ENCODE measurements around the gene SIGLEC15. TPM values are rescaled to one million over a fixed set of nuclear protein-coding genes. Genes with fewer than 3 reads are reported as not detected.

Gene SIGLEC15
- total RNA-seq, 1 experiment from 2014 or later, result not detected

DNA sequence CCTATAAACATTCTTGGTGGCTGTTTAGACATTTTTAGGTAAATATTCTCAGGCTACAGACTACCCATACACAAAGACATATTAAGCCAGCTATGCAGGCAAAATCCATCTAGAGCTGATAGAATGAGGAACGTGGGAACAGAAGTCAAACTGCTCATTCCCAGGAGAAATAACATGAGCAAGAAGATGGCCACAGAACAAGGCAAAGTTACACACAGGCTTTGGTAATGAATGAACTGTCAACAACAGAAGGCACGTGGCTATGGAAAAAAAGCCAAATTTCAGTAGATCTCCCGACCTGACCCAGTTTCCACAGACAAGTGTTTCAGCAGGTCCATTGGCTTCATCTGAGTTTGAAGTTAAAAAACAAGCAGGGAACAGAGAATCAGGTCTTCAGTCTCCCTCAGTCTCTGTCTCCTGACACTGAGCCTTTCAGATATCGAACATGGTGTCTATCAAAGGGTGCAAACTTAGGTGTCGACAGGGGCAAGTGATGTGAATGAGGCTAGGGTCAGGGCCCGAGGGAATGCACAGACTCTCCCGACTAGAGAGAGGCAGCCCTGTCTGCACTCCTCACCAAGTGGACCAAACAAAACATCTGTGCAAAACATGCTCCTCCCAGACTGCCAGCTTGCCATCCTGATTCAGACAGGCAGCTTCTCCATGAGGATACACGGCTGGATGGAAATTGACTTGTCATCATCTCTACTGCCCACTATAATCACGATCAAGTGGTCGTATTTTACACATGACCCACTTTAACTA lies 25.9 kb downstream of the SIGLEC15 start:
- ATAC-seq (no peak), DNase-seq (ENCODE audit: low read depth, low spot score) (no peak)
- H3K9ac ChIP-seq (ENCODE audit: low read length), result no peak overlapping the region
- peaks cover 0 to 4% of the 10 kb centered on the region in 2 experiments; a peak in 1 of 4 replicates for H3K36me3 ChIP-seq (ENCODE audit: control insufficient read depth in 1 of 2, insufficient read depth in 2 of 2, low read length in 2 of 2)
- no peaks in the 10 kb centered on the region for H3K9me3 ChIP-seq (ENCODE audit: control insufficient read depth in 1 of 2, insufficient read depth in 1 of 2, low read depth in 1 of 2, low read length in 2 of 2)
- H4K20me1 ChIP-seq (ENCODE audit: insufficient read depth), result no peaks in the 10 kb centered on the region
- no peak overlapping the region for H3K4me2 ChIP-seq (ENCODE audit: low read length)
- no TSS peak for BruUV-seq (replicated peaks)
- no peak overlapping the region for H3K27ac ChIP-seq (ENCODE audit: low read depth, low read length)
- no peak for TF ChIP-seq ZNF274 (IDR thresholded peaks at IDR 0.05; ENCODE audit: low read depth, low read length)
- TF ChIP-seq CBX3 (IDR thresholded peaks at IDR 0.05; ENCODE audit: low read depth), result no peak
- TF ChIP-seq EZH2 (IDR thresholded peaks at IDR 0.05), result no peak
- no peak for TF ChIP-seq YY1 (IDR thresholded peaks at IDR 0.05; ENCODE audit: extremely low read depth, insufficient replicate concordance, low read depth, low read length)
- TF ChIP-seq EZH2phosphoT487 (IDR thresholded peaks at IDR 0.05; ENCODE audit: borderline replicate concordance), result no peak
- TF ChIP-seq SIN3A (IDR thresholded peaks at IDR 0.05; ENCODE audit: low read depth), result no peak
- TF ChIP-seq MAX (IDR thresholded peaks at IDR 0.05), result no peak
- TF ChIP-seq TCF7L2 (IDR thresholded peaks at IDR 0.05; ENCODE audit: borderline replicate concordance, extremely low read depth, insufficient read depth, insufficient read length), result no peak
- no peak for TF ChIP-seq POLR2AphosphoS5 (IDR thresholded peaks at IDR 0.05; ENCODE audit: low read depth, low read length)
- TF ChIP-seq CTCF (IDR thresholded peaks at IDR 0.05 in 2 of 3, conservative IDR thresholded peaks at IDR 0.05 in 1 of 3; ENCODE audit: borderline replicate concordance in 1 of 3, insufficient read depth in 1 of 3, low read depth in 2 of 3, low read length in 2 of 3), result no peak
- no peak for TF ChIP-seq JUND (IDR thresholded peaks at IDR 0.05)
- TF ChIP-seq RAD21 (IDR thresholded peaks at IDR 0.05; ENCODE audit: low read depth), result no peak
- no peak for TF ChIP-seq REST (IDR thresholded peaks at IDR 0.05; ENCODE audit: low read depth)
- TF ChIP-seq, protein P1, sequence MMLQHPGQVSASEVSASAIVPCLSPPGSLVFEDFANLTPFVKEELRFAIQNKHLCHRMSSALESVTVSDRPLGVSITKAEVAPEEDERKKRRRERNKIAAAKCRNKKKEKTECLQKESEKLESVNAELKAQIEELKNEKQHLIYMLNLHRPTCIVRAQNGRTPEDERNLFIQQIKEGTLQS (IDR thresholded peaks at IDR 0.05), result no peak
- no peaks in the 10 kb centered on the region for H3K27me3 ChIP-seq (ENCODE audit: insufficient read depth, low read length)
- intact Hi-C loops (cut with micrococcal nuclease), result loop anchor here (2.0 kb wide), 1 partner anchor 129 kb away; no protein-coding TSS in a partner anchor
- ChIA-PET POLR2A (no interaction called here), RAD21 (ENCODE audit: low non-redundant PET in 1 of 2, low total read pairs in 2 of 2, uncharacterized antibody in 2 of 2, unreplicated experiment in 2 of 2) (no interaction called here), CTCF (interaction anchor here (1.0 to 2.0 kb wide), 3 partner anchors 112 to 222 kb away, joined by 3 to 11 read pairs (median 4); no protein-coding TSS in a partner anchor)
- H3K9me2 ChIP-seq (ENCODE audit: insufficient read depth), result no peaks in the 10 kb centered on the region
- H3K4me1 ChIP-seq (ENCODE audit: control insufficient read depth in 1 of 2, insufficient read depth in 2 of 2, low read length in 2 of 2), result no peaks in the 10 kb centered on the region
- no peak overlapping the region for H3K4me3 ChIP-seq (replicated peaks in 1 of 2; ENCODE audit: low read depth in 1 of 2, low read length in 2 of 2)
- no peaks in the 10 kb centered on the region for H3K79me2 ChIP-seq (ENCODE audit: insufficient read depth, low read length)
- no peak overlapping the region for H2AFZ ChIP-seq (ENCODE audit: low read depth, low read length, poor library complexity, severe bottlenecking)
